IMR-90 (cell line): ENCODE results near the gene DLX1. TPM values are rescaled to one million over a fixed set of nuclear protein-coding genes. Genes with fewer than 3 reads are reported as not detected.

Experiments
- ATAC-seq: fragments of 200-7000 bp; cut with Tn5 transposase; 2 replicates; pipeline ENCODE4 v1.9.1; 2020; ENCODE audit warnings: low read depth, mild to moderate bottlenecking, moderate library complexity
- BruUV-seq: library from RNA; stranded (reverse); fragments of 400-500 nt; replicated peaks from 2 replicates; lab custom pipeline; 2021; lab: Mats Ljungman, UMichigan
- CTCF ChIA-PET: fragments of 300-600 bp; formaldehyde crosslinking; extraction: SDS; loops from one replicate; lab custom pipeline; 2021; ENCODE audit warnings: antibody characterized with exemption; lab: Yijun Ruan, JAX
- POLR2A ChIA-PET: fragments of 300-600 bp; sonication (Branson Sonifier 250); formaldehyde crosslinking; loops from one replicate; lab custom pipeline; 2022; ENCODE audit warnings: antibody characterized with exemption; ENCODE audit not compliant: unreplicated experiment; lab: Charles Lee
- DNase-seq: peaks from one replicate; pipeline ENCODE4 v3.0.0; 2013
- H2AFZ ChIP-seq: replicated peaks from 2 replicates; pipeline ENCODE3; 2013; ENCODE audit warnings: low read length, mild to moderate bottlenecking; ENCODE audit not compliant: poor library complexity
- H2AK5ac ChIP-seq: 2 replicates; pipeline ENCODE4 v1.6.1; 2013; ENCODE audit warnings: low read depth, low read length, inconsistent platforms
- H2AK9ac ChIP-seq: replicated peaks from 2 replicates; pipeline ENCODE3; 2013; ENCODE audit warnings: mild to moderate bottlenecking, low read depth, low read length, moderate library complexity; ENCODE audit not compliant: poor library complexity
- H2BK120ac ChIP-seq: 2 replicates; pipeline ENCODE4 v1.6.1; 2013; ENCODE audit warnings: low read depth, low read length, inconsistent platforms
- H2BK15ac ChIP-seq: 3 replicates; pipeline ENCODE4 v1.6.1; 2013; ENCODE audit warnings: low read depth, low read length, inconsistent platforms
- H2BK20ac ChIP-seq: 2 replicates; pipeline ENCODE4 v1.6.1; 2013; ENCODE audit warnings: low read depth, mild to moderate bottlenecking, inconsistent platforms, low read length, moderate library complexity
- H2BK5ac ChIP-seq: 2 replicates; pipeline ENCODE4 v1.6.1; 2013; ENCODE audit warnings: mild to moderate bottlenecking, low read depth, low read length, inconsistent platforms; ENCODE audit not compliant: poor library complexity, severe bottlenecking
- H3K14ac ChIP-seq: replicated peaks from 2 replicates; pipeline ENCODE4 v1.6.1; 2013; ENCODE audit warnings: low read depth, low read length, inconsistent platforms
- H3K18ac ChIP-seq: 2 replicates; pipeline ENCODE4 v1.6.1; 2013; ENCODE audit warnings: low read depth, low read length, control low read depth
- H3K23ac ChIP-seq: 2 replicates; pipeline ENCODE4 v1.6.1; 2013; ENCODE audit warnings: low read depth, low read length, inconsistent platforms
- H3K27ac ChIP-seq: 2 replicates; pipeline ENCODE4 v1.5.1; 2013; ENCODE audit warnings: mild to moderate bottlenecking, control low read depth, low read length; ENCODE audit not compliant: insufficient read depth
- H3K27me3 ChIP-seq: 2 replicates; pipeline ENCODE4 v1.6.1; 2013; ENCODE audit warnings: low read length; ENCODE audit not compliant: control insufficient read depth, insufficient read depth
- H3K36me3 ChIP-seq: 2 replicates; pipeline ENCODE4 v1.6.1; 2013; ENCODE audit warnings: low read length, mixed read lengths; ENCODE audit not compliant: control insufficient read depth, insufficient read depth
- H3K4ac ChIP-seq: 2 replicates; pipeline ENCODE4 v1.6.1; 2013; ENCODE audit warnings: low read depth, low read length, inconsistent platforms
- H3K4me1 ChIP-seq: 2 replicates; pipeline ENCODE4 v1.6.1; 2013; ENCODE audit warnings: low read length, mixed read lengths; ENCODE audit not compliant: control insufficient read depth, insufficient read depth
- H3K4me2 ChIP-seq: 2 replicates; pipeline ENCODE4 v1.6.1; 2013; ENCODE audit warnings: low read depth, mild to moderate bottlenecking, control low read depth, low read length, moderate library complexity
- H3K4me3 ChIP-seq: 2 replicates; pipeline ENCODE4 v1.5.1; 2013; ENCODE audit warnings: low read depth, mild to moderate bottlenecking, control low read depth, low read length, moderate library complexity; ENCODE audit not compliant: insufficient read depth
- H3K56ac ChIP-seq: 2 replicates; pipeline ENCODE4 v1.6.1; 2013; ENCODE audit warnings: low read length, inconsistent platforms; ENCODE audit not compliant: insufficient read depth; ENCODE audit errors: extremely low read depth
- H3K79me1 ChIP-seq, 2 experiments: 2 replicates each; pipeline ENCODE4 v1.6.1; 2013; ENCODE audit warnings: low read length in 2 of 2, inconsistent platforms in 1 of 2, low read depth in 1 of 2
- H3K9ac ChIP-seq: 2 replicates; pipeline ENCODE4 v1.6.1; 2013; ENCODE audit warnings: low read depth, low read length, control low read depth
- H3K9me1 ChIP-seq: 2 replicates; pipeline ENCODE4 v1.6.1; 2013; ENCODE audit warnings: low read length, inconsistent platforms; ENCODE audit not compliant: insufficient read depth
- H3K9me3 ChIP-seq: 2 replicates; pipeline ENCODE4 v1.6.1; 2013; ENCODE audit warnings: low read length; ENCODE audit not compliant: control insufficient read depth, insufficient read depth
- H4K20me1 ChIP-seq: 2 replicates; pipeline ENCODE4 v1.6.1; 2013; ENCODE audit warnings: low read length, inconsistent platforms; ENCODE audit not compliant: insufficient read depth
- H4K5ac ChIP-seq: 2 replicates; pipeline ENCODE4 v1.6.1; 2013; ENCODE audit warnings: mild to moderate bottlenecking, low read depth, low read length, control low read depth
- H4K8ac ChIP-seq, 2 experiments: 2 replicates each; pipeline ENCODE4 v1.6.1; 2013; ENCODE audit warnings: low read depth in 2 of 2, low read length in 2 of 2, control low read depth in 1 of 2, inconsistent platforms in 1 of 2
- H4K91ac ChIP-seq: 2 replicates; pipeline ENCODE4 v1.6.1; 2013; ENCODE audit warnings: low read depth, low read length, inconsistent platforms; ENCODE audit not compliant: insufficient read depth
- FOS ChIP-seq: fragments of 150-350 bp; IDR thresholded peaks from 2 replicates; pipeline ENCODE4 v1.6.1; 2016; ENCODE audit warnings: low read depth, low read length
- MAFK ChIP-seq: IDR thresholded peaks from 2 replicates; pipeline ENCODE4 v1.6.1; 2012; ENCODE audit warnings: low read depth, low read length, improper control_type of control experiment
- WGBS, 2 experiments: methylation state at CpG; one replicate each; pipeline versions ENCODE4 v1.1.5 to v1.1.7; 2013; ENCODE audit warnings: missing lambda C conversion rate in 2 of 2; ENCODE audit not compliant: insufficient read length in 1 of 2; ENCODE audit errors: extremely low coverage in 2 of 2; 5-methylcytosine and 5-hydroxymethylcytosine counted together
- dilution Hi-C: fragments of 300-500 bp; cut with HindIII; formaldehyde crosslinking; loops from one replicate; pipeline ENCODE4 v1.14.3; 2018; ENCODE audit warnings: low sequenced_read_pairs; ENCODE audit not compliant: unreplicated experiment
- in situ Hi-C: fragments of 300-500 bp; cut with MboI; formaldehyde crosslinking; loops from 3 replicates; pipeline ENCODE4 v1.14.3; 2019; ENCODE audit warnings: low sequenced_read_pairs, inconsistent platforms, mixed read lengths
- intact Hi-C: fragments of 100-400 bp; cut with micrococcal nuclease; formaldehyde crosslinking; loops from 2 replicates; pipeline ENCODE4 v1.10.0; 2022
- polyA plus RNA-seq, 3 experiments: library from polyadenylated mRNA; depleted of rRNA; stranded (reverse); fragments of >200 nt; gene quantifications; 2 replicates each; pipeline ENCODE4 v1.2.3, GENCODE V29; 2012; ENCODE audit warnings: low replicate concordance in 1 of 3
- total RNA-seq: library from RNA; depleted of rRNA; stranded (reverse); fragments of >200 nt; gene quantifications from 2 replicates; pipeline ENCODE4 v1.2.3, GENCODE V29; 2012

DLX1 gene
- total and polyA plus RNA-seq, 2 of the 4 experiments (the other 2 are of a cell fraction): 0.36 to 2.2 TPM

DNA sequence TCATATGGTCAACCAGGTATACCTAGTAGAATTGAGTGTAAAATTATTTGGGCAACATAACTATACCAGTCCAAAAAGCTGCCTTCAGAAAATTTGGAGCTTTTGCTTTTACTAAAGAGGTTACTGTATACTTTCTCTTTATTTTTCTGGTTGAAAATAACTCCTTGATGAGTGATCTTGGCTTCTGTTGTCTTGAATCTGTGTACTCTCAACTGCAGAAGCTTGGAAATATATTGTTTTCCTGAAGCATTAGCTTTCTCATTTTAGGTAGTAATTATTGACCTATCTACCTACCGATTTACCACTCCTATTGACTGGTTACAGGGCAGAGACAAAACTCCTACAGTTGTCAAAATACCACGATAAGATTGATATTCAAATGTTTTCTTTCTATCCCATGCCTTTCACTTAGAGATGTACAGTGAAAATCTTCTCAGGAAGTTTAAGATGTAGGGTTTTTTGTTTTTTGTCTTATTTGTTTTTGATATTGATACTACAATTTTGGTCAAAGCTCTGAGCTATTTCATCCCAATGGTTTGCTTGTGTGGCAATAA lies 35.7 kb upstream of the DLX1 start:
- Histone ChIP-seq H3K4me3 (no peak overlapping the region), H3K4ac (no peak overlapping the region), H4K8ac (no peak overlapping the region), H3K79me1 (no peaks in the 10 kb centered on the region), H2BK20ac (no peak overlapping the region), H3K36me3 (no peaks in the 10 kb centered on the region), H3K4me2 (no peak overlapping the region), H4K20me1 (no peaks in the 10 kb centered on the region), H2BK120ac (no peak overlapping the region), H3K18ac (no peak overlapping the region), H4K5ac (no peak overlapping the region), H3K27ac (no peak overlapping the region), H2AK9ac (no peak overlapping the region), H3K23ac (no peak overlapping the region), H3K9me3 (no peaks in the 10 kb centered on the region), H3K27me3 (no peaks in the 10 kb centered on the region), H2BK15ac (no peak overlapping the region), H3K4me1 (peaks cover 5% of the 10 kb centered on the region), H2AFZ (no peak overlapping the region), H2BK5ac (no peak overlapping the region), H3K14ac (no peak overlapping the region), H2AK5ac (no peak overlapping the region), H4K91ac (no peak overlapping the region), H3K9me1 (0 out of 2 replicates have a peak, but pooled peaks cover 4% of the 10 kb centered on the region), H3K56ac (no peak overlapping the region), H3K9ac (no peak overlapping the region)
- no CpG with 5 or more reads among the region's 2 CpGs for WGBS, 2 experiments
- ChIA-PET CTCF (no interaction called here), POLR2A (no interaction called here)
- intact Hi-C loops: no loop called here
- TF ChIP-seq FOS (no peak), MAFK (no peak)
- dilution Hi-C loops: no loop called here
- ATAC-seq (no peak), DNase-seq (no peak)
- in situ Hi-C loops: no loop called here
- BruUV-seq: no TSS peak
